GM23248 (cell line): ENCODE results near the gene ZNF674. TPM values are rescaled to one million over a fixed set of nuclear protein-coding genes. Genes with fewer than 3 reads are reported as not detected.
"Not testable (repeated sequence)": the region's sequence is repeated elsewhere in the genome, so short reads cannot be mapped to it uniquely, and the experiment has no call there.

Experiments
- DNase-seq: peaks from one replicate; pipeline ENCODE4 v3.0.0-alpha.2; 2015
- H2AFZ ChIP-seq: fragments of 200-600 bp; sonication (generic); 2 replicates; pipeline ENCODE4 v1.6.1; 2016; ENCODE audit warnings: antibody characterized with exemption
- H3F3A ChIP-seq: fragments of 200-600 bp; sonication (generic); 2 replicates; pipeline ENCODE4 v1.6.1; 2016; ENCODE audit warnings: mild to moderate bottlenecking, antibody characterized with exemption, mixed run types; ENCODE audit not compliant: insufficient read depth
- H3K27ac ChIP-seq: fragments of 200-600 bp; sonication (generic); 2 replicates; pipeline ENCODE4 v1.5.1; 2016; ENCODE audit warnings: mild to moderate bottlenecking
- H3K27me3 ChIP-seq: fragments of 200-600 bp; sonication (generic); replicated peaks from 2 replicates; pipeline ENCODE4 v1.6.1; 2016; ENCODE audit warnings: mild to moderate bottlenecking; ENCODE audit not compliant: insufficient read depth
- H3K36me3 ChIP-seq: fragments of 200-600 bp; sonication (generic); 2 replicates; pipeline ENCODE4 v1.6.1; 2016; ENCODE audit warnings: low read depth, mild to moderate bottlenecking
- H3K4me1 ChIP-seq: fragments of 200-600 bp; sonication (generic); 2 replicates; pipeline ENCODE4 v1.6.1; 2016; ENCODE audit warnings: mild to moderate bottlenecking; ENCODE audit not compliant: insufficient read depth
- H3K4me2 ChIP-seq: fragments of 200-600 bp; sonication (generic); one replicate; pipeline ENCODE4 v1.6.1; 2016; ENCODE audit warnings: mild to moderate bottlenecking; ENCODE audit not compliant: unreplicated experiment
- H3K4me3 ChIP-seq: fragments of 200-600 bp; sonication (generic); 2 replicates; pipeline ENCODE4 v1.5.1; 2016; ENCODE audit warnings: mild to moderate bottlenecking
- H3K79me2 ChIP-seq: fragments of 200-600 bp; sonication (generic); 2 replicates; pipeline ENCODE4 v1.6.1; 2016; ENCODE audit warnings: mild to moderate bottlenecking; ENCODE audit not compliant: insufficient read depth
- H3K9ac ChIP-seq: fragments of 200-600 bp; sonication (generic); 2 replicates; pipeline ENCODE4 v1.6.1; 2016; ENCODE audit warnings: mild to moderate bottlenecking
- H3K9me2 ChIP-seq: fragments of 200-600 bp; sonication (generic); 2 replicates; pipeline ENCODE4 v1.6.1; 2016; ENCODE audit warnings: mixed run types, mild to moderate bottlenecking, moderate library complexity; ENCODE audit not compliant: insufficient read depth
- H3K9me3 ChIP-seq: fragments of 200-600 bp; sonication (generic); one replicate; pipeline ENCODE4 v1.6.1; 2017; ENCODE audit warnings: low read depth
- H4K20me1 ChIP-seq: fragments of 200-600 bp; sonication (generic); 2 replicates; pipeline ENCODE4 v1.6.0; 2016; ENCODE audit not compliant: insufficient read depth
- EZH2 ChIP-seq: fragments of 200-600 bp; sonication (generic); IDR thresholded peaks from 2 replicates; pipeline ENCODE4 v1.6.1; 2018; ENCODE audit warnings: antibody characterized with exemption, mild to moderate bottlenecking; ENCODE audit not compliant: insufficient read depth, poor library complexity, severe bottlenecking
- EZH2phosphoT487 ChIP-seq: fragments of 200-600 bp; sonication (generic); IDR thresholded peaks from 2 replicates; pipeline ENCODE4 v1.6.1; 2018; ENCODE audit warnings: antibody characterized with exemption, moderate library complexity, mild to moderate bottlenecking, low read depth; ENCODE audit not compliant: insufficient read depth
- WGBS, 2 experiments: methylation state at CpG; one replicate each; pipeline ENCODE4 v1.1.6; 2015 to 2017; ENCODE audit warnings: low lambda C conversion rate in 2 of 2, low coverage in 1 of 2; ENCODE audit errors: missing lambda C conversion rate in 2 of 2; 5-methylcytosine and 5-hydroxymethylcytosine counted together
- in situ Hi-C: fragments of 300-500 bp; cut with MboI; formaldehyde crosslinking; loops from 2 replicates; pipeline ENCODE4 v1.15.0; 2020
- polyA plus RNA-seq: library from polyadenylated mRNA; unstranded; fragments of >200 nt; fragmentation: Nextera tagmentation; extraction: Ambion mirVana; gene quantifications from 2 replicates; pipeline ENCODE4 v1.2.1, GENCODE V29; 2016
- total RNA-seq: library from RNA; depleted of rRNA; stranded (reverse); fragments of >200 nt; shearing (Covaris generic); gene quantifications from 2 replicates; pipeline ENCODE4 v1.2.3, GENCODE V29; 2014

Gene ZNF674
- total and polyA plus RNA-seq, 2 experiments from 2014 or later = 2.0 to 2.7 TPM

GRCh38 chrX:46551494-46552128, 6.4 kb upstream of the ZNF674 start:
- Histone ChIP-seq H3K4me3 (no peak overlapping the region), H3F3A (peaks cover 16% of the 10 kb centered on the region), H3K27me3 (no peaks in the 10 kb centered on the region), H3K36me3 (no peaks in the 10 kb centered on the region), H3K9ac (no peak overlapping the region), H2AFZ (no peak overlapping the region), H4K20me1 (no peaks in the 10 kb centered on the region), H3K9me2 (no peaks in the 10 kb centered on the region), H3K9me3 (no peaks in the 10 kb centered on the region), H3K27ac (peak overlapping the region; percentile 41), H3K4me2 (no peak overlapping the region), H3K79me2 (peaks cover 38% of the 10 kb centered on the region), H3K4me1 (peaks cover 22% of the 10 kb centered on the region)
- peak; percentile 41 for DNase-seq
- in situ Hi-C loops = loop anchor here (25.0 kb wide), 1 partner anchor 236 kb away; no protein-coding TSS in a partner anchor
- TF ChIP-seq EZH2 = no peak
- no peak for TF ChIP-seq EZH2phosphoT487
- 46 to 61% methylated on average over 8 of the region's 8 CpGs for WGBS, 2 experiments

- Histone ChIP-seq H3K27ac (no peak overlapping the region), H3K27me3 (no peaks in the 10 kb centered on the region), H3K4me3 (no peak overlapping the region), H2AFZ (no peak overlapping the region), H3K9me3 (no peaks in the 10 kb centered on the region), H3F3A (peaks cover 25% of the 10 kb centered on the region), H3K4me1 (peaks cover 25% of the 10 kb centered on the region), H3K9ac (no peak overlapping the region), H4K20me1 (no peaks in the 10 kb centered on the region), H3K9me2 (no peaks in the 10 kb centered on the region), H3K79me2 (peaks cover 50% of the 10 kb centered on the region), H3K36me3 (no peaks in the 10 kb centered on the region), H3K4me2 (no peak overlapping the region)
- in situ Hi-C loops = loop anchor here (25.0 kb wide), 1 partner anchor 237 kb away; no protein-coding TSS in a partner anchor
- TF ChIP-seq EZH2phosphoT487 = no peak
- no peak for TF ChIP-seq EZH2
- WGBS, 2 experiments = 100% methylated on average over 1 of the region's 1 CpG
- no peak for DNase-seq
Measured at GRCh38 chrX:46549914-46550313, 4.7 kb upstream of the ZNF674 start.

- Histone ChIP-seq H3K4me1 (peaks cover 25% of the 10 kb centered on the region), H3K27ac (peak overlapping the region; percentile 68), H3K27me3 (no peaks in the 10 kb centered on the region), H3K4me3 (peak overlapping the region; percentile 69), H3K36me3 (no peaks in the 10 kb centered on the region), H3F3A (peaks cover 29% of the 10 kb centered on the region), H3K9ac (peak overlapping the region; percentile 52), H3K79me2 (peaks cover 62% of the 10 kb centered on the region), H4K20me1 (no peaks in the 10 kb centered on the region), H3K9me3 (no peaks in the 10 kb centered on the region), H3K9me2 (no peaks in the 10 kb centered on the region), H2AFZ (no peak overlapping the region), H3K4me2 (peak overlapping the region; percentile 80)
- DNase-seq = peak; percentile 78
- in situ Hi-C loops = no loop called here
- TF ChIP-seq EZH2phosphoT487 (no peak), EZH2 (no peak)
- WGBS, 2 experiments = 26 to 52% methylated on average over 4 to 6 of the region's 6 CpGs
Measured at GRCh38 chrX:46547857-46548256, 2.6 kb upstream of the ZNF674 start.

GRCh38 chrX:46544527-46544926, 694 bp downstream of the ZNF674 start:
- peaks cover 50% of the 10 kb centered on the region for H3K79me2 ChIP-seq
- peak overlapping the region; percentile 100 for H3K9ac ChIP-seq
- H3K27ac ChIP-seq = peak overlapping the region; percentile 99
- H3K4me2 ChIP-seq = peak overlapping the region; percentile 80
- in situ Hi-C loops, DNase-seq, H3K9me2 ChIP-seq, H3K9me3 ChIP-seq, H4K20me1 ChIP-seq, H3K27me3 ChIP-seq, H3K36me3 ChIP-seq: not testable (repeated sequence)
- 48 to 53% methylated on average over 7 of the region's 7 CpGs for WGBS, 2 experiments
- peaks cover 29% of the 10 kb centered on the region for H3F3A ChIP-seq
- H3K4me1 ChIP-seq = peaks cover 20% of the 10 kb centered on the region
- H3K4me3 ChIP-seq = peak overlapping the region; percentile 98
- peak overlapping the region; percentile 64 for H2AFZ ChIP-seq

- H3K9me2 ChIP-seq = no peaks in the 10 kb centered on the region
- WGBS, 2 experiments = 64 to 69% methylated on average over 2 of the region's 2 CpGs
- TF ChIP-seq EZH2phosphoT487 (no peak), EZH2 (no peak)
- DNase-seq = no peak
- in situ Hi-C loops = no loop called here
- no peak overlapping the region for H3K9ac ChIP-seq
- peaks cover 40% of the 10 kb centered on the region for H3K79me2 ChIP-seq
- H3K36me3 ChIP-seq = no peaks in the 10 kb centered on the region
- H3K4me2 ChIP-seq = no peak overlapping the region
- H3F3A ChIP-seq = peaks cover 29% of the 10 kb centered on the region
- no peak overlapping the region for H2AFZ ChIP-seq
- H3K4me3 ChIP-seq = no peak overlapping the region
- no peaks in the 10 kb centered on the region for H3K9me3 ChIP-seq
- H4K20me1 ChIP-seq = no peaks in the 10 kb centered on the region
- no peak overlapping the region for H3K27ac ChIP-seq
- peaks cover 18% of the 10 kb centered on the region for H3K4me1 ChIP-seq
- H3K27me3 ChIP-seq = no peaks in the 10 kb centered on the region
Measured at GRCh38 chrX:46543441-46543840, 1.8 kb downstream of the ZNF674 start.
